K562 (cell line): ENCODE measurements around the gene CFAP251. TPM values are rescaled to one million over a fixed set of nuclear protein-coding genes. Genes with fewer than 3 reads are reported as not detected.

Source experiments
- ATAC-seq: fragments of 200-7000 bp; cut with Tn5 transposase; 3 replicates; pipeline ENCODE4 v1.9.1; 2020; ENCODE audit warnings: moderate library complexity
- BruUV-seq: library from RNA; stranded (reverse); fragments of 400-500 nt; replicated peaks from 2 replicates; lab custom pipeline; 2021; lab: Mats Ljungman, UMichigan
- CTCF ChIA-PET: fragments of 300-600 bp; formaldehyde crosslinking; extraction: SDS; loops from one replicate; lab custom pipeline; 2021; ENCODE audit warnings: low intra/inter-chr PET ratio; lab: Yijun Ruan, JAX
- POLR2A ChIA-PET: fragments of 300-600, 350-650 bp; sonication (Branson Sonifier 250); formaldehyde crosslinking; extraction: SDS; loops from one replicate; lab custom pipeline; 2021; ENCODE audit warnings: antibody characterized with exemption, inconsistent platforms; lab: Yijun Ruan, JAX
- DNase-seq, 4 experiments: peaks; one replicate each; pipeline versions ENCODE4 v3.0.0 to v3.0.0-alpha.2; 2011 to 2018; ENCODE audit warnings: low spot score in 3 of 4, mixed read lengths in 3 of 4; ENCODE audit errors: extremely low read depth in 1 of 4
- FAIRE-seq: peaks from 2 replicates; lab custom pipeline; 2011; peaks lifted over from hg19 to GRCh38; lab: Jason Lieb, UNC
- H2AFZ ChIP-seq: 2 replicates; pipeline ENCODE4 v1.6.0; 2011; ENCODE audit warnings: low read depth, low read length, control low read depth, inconsistent platforms
- H3K27ac ChIP-seq: fragments of 200-600 bp; 3 replicates; pipeline ENCODE4 v1.8.0; 2011; ENCODE audit warnings: low read depth, mild to moderate bottlenecking, control low read depth, inconsistent platforms, low read length, moderate library complexity, mixed read lengths; ENCODE audit errors: extremely low read depth
- H3K27me3 ChIP-seq, 2 experiments: fragments of 300-600 bp in 1 of 2; 2 replicates in 1 of 2; 3 replicates in 1 of 2; pipeline versions ENCODE4 v1.6.0 to v1.8.0; 2011; ENCODE audit warnings: inconsistent platforms in 2 of 2, low read length in 2 of 2, mild to moderate bottlenecking in 1 of 2, mixed read lengths in 1 of 2, moderate library complexity in 1 of 2; ENCODE audit not compliant: control insufficient read depth in 2 of 2, insufficient read depth in 2 of 2
- H3K36me3 ChIP-seq: fragments of 300-600 bp; 3 replicates; pipeline ENCODE4 v1.8.0; 2011; ENCODE audit warnings: mild to moderate bottlenecking, low read length, inconsistent platforms; ENCODE audit not compliant: control insufficient read depth, insufficient read depth
- H3K4me1 ChIP-seq, 2 experiments: fragments of 200-600 bp in 1 of 2; replicated peaks in 1 of 2; 2 replicates in 1 of 2; 3 replicates in 1 of 2; pipeline versions ENCODE4 v1.5.1 to v1.8.0; 2011; ENCODE audit warnings: inconsistent platforms in 2 of 2, low read length in 2 of 2, mild to moderate bottlenecking in 1 of 2, mixed read lengths in 1 of 2, moderate library complexity in 1 of 2; ENCODE audit not compliant: control insufficient read depth in 2 of 2, insufficient read depth in 2 of 2
- H3K4me2 ChIP-seq: 2 replicates; pipeline ENCODE4 v1.6.1; 2011; ENCODE audit warnings: low read length, control low read depth, inconsistent platforms, mixed read lengths; ENCODE audit not compliant: insufficient read depth
- H3K4me3 ChIP-seq: fragments of 200-600 bp; sonication (generic), shearing (Covaris generic); 2 replicates; pipeline ENCODE4 v1.5.1; 2016; ENCODE audit warnings: control low read depth, inconsistent platforms
- H3K79me2 ChIP-seq: fragments of 200-600 bp; 3 replicates; pipeline ENCODE4 v1.8.0; 2011; ENCODE audit warnings: low read length, inconsistent platforms; ENCODE audit not compliant: control insufficient read depth, insufficient read depth
- H3K9ac ChIP-seq, 2 experiments: 2 replicates each; pipeline versions ENCODE4 v1.6.0 to v1.6.1; 2011; ENCODE audit warnings: low read depth in 2 of 2, low read length in 2 of 2, control low read depth in 1 of 2, inconsistent platforms in 1 of 2, mild to moderate bottlenecking in 1 of 2, mixed read lengths in 1 of 2; ENCODE audit not compliant: insufficient read depth in 1 of 2
- H3K9me1 ChIP-seq: one replicate; pipeline ENCODE4 v1.6.0; 2011; ENCODE audit warnings: inconsistent platforms, mild to moderate bottlenecking, low read length, moderate library complexity; ENCODE audit not compliant: control insufficient read depth, insufficient read depth
- H3K9me3 ChIP-seq: replicated peaks from 2 replicates; pipeline ENCODE4 v1.5.1; 2011; ENCODE audit warnings: low read depth, low read length, inconsistent platforms; ENCODE audit not compliant: control insufficient read depth, insufficient read depth
- H4K20me1 ChIP-seq: replicated peaks from 2 replicates; pipeline ENCODE4 v1.6.1; 2011; ENCODE audit warnings: low read length, inconsistent platforms, mixed read lengths; ENCODE audit not compliant: control insufficient read depth, insufficient read depth
- CBX3 ChIP-seq, 2 experiments: IDR thresholded peaks; 1 replicate in 1 of 2; 2 replicates in 1 of 2; pipeline ENCODE4 v1.6.1; 2012; ENCODE audit warnings: inconsistent platforms in 2 of 2, low read length in 2 of 2, borderline replicate concordance in 1 of 2, control low read depth in 1 of 2
- CBX5 ChIP-seq: IDR thresholded peaks from 2 replicates; pipeline ENCODE4 v1.6.1; 2014; ENCODE audit warnings: low read depth, borderline replicate concordance
- GABPB2 ChIP-seq: fragments of 250-450 bp; sonication (Bioruptor Pico); conservative IDR thresholded peaks from 2 replicates; pipeline ENCODE4 v1.5.1; 2021; ENCODE audit warnings: mild to moderate bottlenecking
- GTF2E2 ChIP-seq: fragments of 200-800 bp; sonication (Bioruptor generic); IDR thresholded peaks from 2 replicates; pipeline ENCODE4 v1.6.1; 2016; ENCODE audit warnings: missing genetic modification characterization, missing compliant biosample characterization
- GTF2F1 ChIP-seq: IDR thresholded peaks from 2 replicates; pipeline ENCODE4 v1.6.1; 2011; ENCODE audit warnings: low read depth, low read length, improper control_type of control experiment
- HDAC3 ChIP-seq: fragments of 450-650 bp; IDR thresholded peaks from 2 replicates; pipeline ENCODE4 v1.6.1; 2018; ENCODE audit warnings: borderline replicate concordance, mild to moderate bottlenecking, moderate library complexity; ENCODE audit not compliant: partially characterized antibody
- HSF4 ChIP-seq: fragments of 250-450 bp; sonication (Bioruptor Pico); IDR thresholded peaks from 2 replicates; pipeline ENCODE4 v2.1.2; 2022; ENCODE audit warnings: mild to moderate bottlenecking, moderate library complexity, borderline replicate concordance
- MAFG ChIP-seq: fragments of 450-650 bp; conservative IDR thresholded peaks from 2 replicates; pipeline ENCODE4 v1.6.1; 2016; ENCODE audit warnings: missing genetic modification characterization, missing compliant biosample characterization
- PRDM10 ChIP-seq: fragments of 450-650 bp; IDR thresholded peaks from 2 replicates; pipeline ENCODE4 v1.6.1; 2018; ENCODE audit not compliant: partially characterized antibody
- SMC3 ChIP-seq: conservative IDR thresholded peaks from 2 replicates; pipeline ENCODE4 v1.6.1; 2011; ENCODE audit warnings: low read depth, low read length, improper control_type of control experiment; ENCODE audit not compliant: insufficient read depth
- THAP7 ChIP-seq: fragments of 250-450 bp; sonication (Bioruptor Pico); IDR thresholded peaks from 2 replicates; pipeline ENCODE4 v1.5.0; 2021
- TRIM24 ChIP-seq, 2 experiments: fragments of 450-650 bp; IDR thresholded peaks; 2 replicates each; pipeline ENCODE4 v1.6.1; 2016
- TRIM28 ChIP-seq: fragments of 450-650 bp; IDR thresholded peaks from 2 replicates; pipeline ENCODE4 v1.6.1; 2017
- ZNF197 ChIP-seq: fragments of 200-800 bp; sonication (Bioruptor generic); IDR thresholded peaks from 2 replicates; pipeline ENCODE4 v1.6.1; 2016; ENCODE audit warnings: low read depth, missing genetic modification characterization, missing compliant biosample characterization
- ZNF280A ChIP-seq: fragments of 450-650 bp; IDR thresholded peaks from 2 replicates; pipeline ENCODE4 v1.6.1; 2018; ENCODE audit warnings: mild to moderate bottlenecking, low read depth; ENCODE audit not compliant: partially characterized antibody
- ZNF41 ChIP-seq: fragments of 250-450 bp; sonication (Bioruptor Pico); conservative IDR thresholded peaks from 2 replicates; pipeline ENCODE4 v1.4.0; 2020; ENCODE audit warnings: mild to moderate bottlenecking
- ZNF445 ChIP-seq: fragments of 250-450 bp; sonication (Bioruptor Pico); IDR thresholded peaks from 2 replicates; pipeline ENCODE4 v1.4.0; 2020; ENCODE audit warnings: low read depth, mild to moderate bottlenecking, moderate library complexity
- in situ Hi-C: fragments of 300-500 bp; cut with MboI; formaldehyde crosslinking; loops from 4 replicates; pipeline ENCODE4 v1.15.0; 2018; ENCODE audit warnings: inconsistent platforms, mixed read lengths
- intact Hi-C: fragments of 100-400 bp; cut with micrococcal nuclease; formaldehyde crosslinking; loops from 2 replicates; pipeline ENCODE4 v1.14.2; 2022
- polyA plus RNA-seq, 8 experiments: library from polyadenylated mRNA; depleted of rRNA in 4 of 8; stranded (reverse) in 5 of 8; unstranded in 3 of 8; fragments of >200 nt; fragmentation: Nextera tagmentation in 2 of 8; fragmentation: Illumina TruSeq in 1 of 8; extraction: Ambion mirVana in 2 of 8; extraction: Trizol in 1 of 8; gene quantifications; 2 replicates each; pipeline versions ENCODE4 v1.2.1 to v1.2.3, GENCODE V29; 2011 to 2014; ENCODE audit warnings: inconsistent platforms in 1 of 8, missing spikeins in 1 of 8
- total RNA-seq, 7 experiments: library from RNA; depleted of rRNA in 6 of 7; stranded (reverse); fragments of >200 nt in 6 of 7; fragmentation: Illumina TruSeq in 2 of 7; extraction: Trizol in 2 of 7; gene quantifications; 2 replicates each; pipeline versions ENCODE4 v1.2.1 to v1.2.3, GENCODE V29; 2011 to 2021; ENCODE audit warnings: low replicate concordance in 1 of 7

The CFAP251 gene
- total and polyA plus RNA-seq, 9 of the 15 experiments (the other 6 are each of a cell fraction or from before 2014, with no cell fraction given): 16.6 to 31.0 (median 19.1) TPM

- TF ChIP-seq GTF2F1: no peak
- no peak for TF ChIP-seq ZNF445 (CRISPR knock-in tag)
- TF ChIP-seq, all 486 proteins: peak for 0
Observed at GRCh38 chr12:122014781-122015180, 96.4 kb downstream of the CFAP251 start (continued).

GRCh38 chr12:122018457-122018856 lies 100.1 kb downstream of the CFAP251 start:
- Histone ChIP-seq H3K36me3 (no peaks in the 10 kb centered on the region), H3K9ac (no peak overlapping the region), H3K27ac (no peak overlapping the region), H3K27me3 (no peaks in the 10 kb centered on the region; a peak in 1 of 5 replicates), H3K9me1 (no peaks in the 10 kb centered on the region), H3K9me3 (peaks cover 5% of the 10 kb centered on the region; the same call in 1 of the 2 replicates), H3K4me3 (no peak overlapping the region), H2AFZ (no peak overlapping the region), H3K79me2 (peaks cover 15% of the 10 kb centered on the region), H3K4me2 (no peak overlapping the region), H3K4me1 (peaks cover 13 to 23% of the 10 kb centered on the region in 2 experiments), H4K20me1 (no peaks in the 10 kb centered on the region)
- ATAC-seq (no peak), FAIRE-seq (no peak), DNase-seq (peak in 1 of 4 experiments; percentile 23)
- POLR2A ChIA-PET: interaction anchor here (0.8 kb wide), 1 partner anchor 9 kb away, joined by 3 read pairs; no protein-coding TSS in a partner anchor
- BruUV-seq: no TSS peak
- in situ Hi-C loops (no loop called here), intact Hi-C loops (no loop called here)
- CTCF ChIA-PET: no interaction called here
- TF ChIP-seq SMC3: no peak
- peak; percentile 61; the same call in 1 of the 2 replicates for TF ChIP-seq CBX5
- TF ChIP-seq ZNF197 (CRISPR knock-in tag): no peak
- peak; percentile 53 for TF ChIP-seq ZNF280A
- no peak for TF ChIP-seq PRDM10
- TF ChIP-seq TRIM24 (IDR thresholded peaks at IDR 0.05): 0 out of 4 replicates have a peak, but pooled peaks of 1 of the 2 experiments have one; percentile 15
- peak; percentile 100 for TF ChIP-seq ZNF41
- TF ChIP-seq TRIM28: peak; percentile 84
- no peak for TF ChIP-seq HSF4 (CRISPR knock-in tag)
- TF ChIP-seq HDAC3: no peak
- peak in 1 of 2 experiments; percentile 89; a peak in 2 of 3 replicates for TF ChIP-seq CBX3 (IDR thresholded peaks at IDR 0.05; ENCODE audit: borderline replicate concordance in 1 of 2, low read length in 2 of 2)
- no peak for TF ChIP-seq MAFG (tag)
- TF ChIP-seq GABPB2 (CRISPR knock-in tag): no peak
- TF ChIP-seq THAP7: no peak
- TF ChIP-seq GTF2E2: no peak
